ENCODE measurements around the gene EPB41. TPM values are rescaled to one million over a fixed set of nuclear protein-coding genes. Genes with fewer than 3 reads are reported as not detected.
"Not testable (repeated sequence)": the region's sequence is repeated elsewhere in the genome, so short reads cannot be mapped to it uniquely, and the experiment has no call there.

The EPB41 gene
- total and polyA plus RNA-seq, 2 donors (not counting 3 experiments of a cell fraction or from before 2014, with no cell fraction given), result 22.3 to 45.7 TPM

- TF ChIP-seq JUN (IDR thresholded peaks at IDR 0.05; ENCODE audit: borderline replicate concordance, insufficient read depth, insufficient read length, low read depth), result no peak
- TF ChIP-seq MYC (IDR thresholded peaks at IDR 0.05; ENCODE audit: low read depth, low read length), result no peak
- no peak for TF ChIP-seq MAX (IDR thresholded peaks at IDR 0.05; ENCODE audit: insufficient read depth, insufficient read length)
- no peak for TF ChIP-seq POLR2AphosphoS5 (IDR thresholded peaks at IDR 0.05; ENCODE audit: insufficient read depth, low read depth, low read length)
- TF ChIP-seq, protein P1, sequence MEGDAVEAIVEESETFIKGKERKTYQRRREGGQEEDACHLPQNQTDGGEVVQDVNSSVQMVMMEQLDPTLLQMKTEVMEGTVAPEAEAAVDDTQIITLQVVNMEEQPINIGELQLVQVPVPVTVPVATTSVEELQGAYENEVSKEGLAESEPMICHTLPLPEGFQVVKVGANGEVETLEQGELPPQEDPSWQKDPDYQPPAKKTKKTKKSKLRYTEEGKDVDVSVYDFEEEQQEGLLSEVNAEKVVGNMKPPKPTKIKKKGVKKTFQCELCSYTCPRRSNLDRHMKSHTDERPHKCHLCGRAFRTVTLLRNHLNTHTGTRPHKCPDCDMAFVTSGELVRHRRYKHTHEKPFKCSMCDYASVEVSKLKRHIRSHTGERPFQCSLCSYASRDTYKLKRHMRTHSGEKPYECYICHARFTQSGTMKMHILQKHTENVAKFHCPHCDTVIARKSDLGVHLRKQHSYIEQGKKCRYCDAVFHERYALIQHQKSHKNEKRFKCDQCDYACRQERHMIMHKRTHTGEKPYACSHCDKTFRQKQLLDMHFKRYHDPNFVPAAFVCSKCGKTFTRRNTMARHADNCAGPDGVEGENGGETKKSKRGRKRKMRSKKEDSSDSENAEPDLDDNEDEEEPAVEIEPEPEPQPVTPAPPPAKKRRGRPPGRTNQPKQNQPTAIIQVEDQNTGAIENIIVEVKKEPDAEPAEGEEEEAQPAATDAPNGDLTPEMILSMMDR (IDR thresholded peaks at IDR 0.05; ENCODE audit: extremely low read depth in 1 of 2, insufficient read depth in 1 of 2, low read depth in 1 of 2, low read length in 2 of 2), result no peak
- no peak for TF ChIP-seq GATA2 (IDR thresholded peaks at IDR 0.05; ENCODE audit: insufficient read depth, insufficient read length, low read depth, low read length)
- peak; percentile 41 for TF ChIP-seq FOS (IDR thresholded peaks at IDR 0.05; ENCODE audit: borderline replicate concordance, insufficient read depth, low read length)
- H3K9me3 ChIP-seq (replicated peaks; ENCODE audit: control insufficient read depth, insufficient read depth, low read length), result no peaks in the 10 kb centered on the region
- H3K36me3 ChIP-seq (ENCODE audit: control insufficient read depth in 2 of 2, extremely low read depth in 1 of 2, insufficient read depth in 2 of 2, low read length in 2 of 2), result no peaks in the 10 kb centered on the region
- no peak overlapping the region for H3K9ac ChIP-seq (replicated peaks; ENCODE audit: extremely low read depth, insufficient read depth, low read length)
- dilution Hi-C loops (cut with MboI; ENCODE audit: extremely low pct_ligation_motif_present, low sequenced_read_pairs) (no loop called here), intact Hi-C loops (cut with micrococcal nuclease) (no loop called here)
- H3K4me3 ChIP-seq (replicated peaks in 1 of 3; ENCODE audit: insufficient read depth in 1 of 3, low read depth in 1 of 3, low read length in 3 of 3), result no peak overlapping the region
- H3K9me1 ChIP-seq (replicated peaks; ENCODE audit: control insufficient read depth, extremely low read depth, insufficient read depth, low read length), result no peaks in the 10 kb centered on the region
- H3K4me2 ChIP-seq (ENCODE audit: insufficient read depth, low read length), result no peak overlapping the region
- no peak for DNase-seq (ENCODE audit: low read depth, low spot score)
- H2AFZ ChIP-seq (ENCODE audit: low read depth, low read length), result no peak overlapping the region
- H3K4me1 ChIP-seq (ENCODE audit: control insufficient read depth, extremely low read depth, insufficient read depth, low read length), result no peaks in the 10 kb centered on the region
- FAIRE-seq, result no peak
- BruUV-seq (replicated peaks), result no TSS peak
- no peaks in the 10 kb centered on the region for H3K79me2 ChIP-seq (ENCODE audit: control insufficient read depth, insufficient read depth, low read length)
- no peak overlapping the region for H3K27ac ChIP-seq (ENCODE audit: insufficient read depth, low read depth, low read length)
- H4K20me1 ChIP-seq (replicated peaks; ENCODE audit: control insufficient read depth, extremely low read depth, insufficient read depth, low read length), result no peaks in the 10 kb centered on the region
- no peaks in the 10 kb centered on the region for H3K27me3 ChIP-seq (ENCODE audit: control insufficient read depth in 2 of 2, insufficient read depth in 2 of 2, low read length in 2 of 2)
- POLR2A ChIA-PET, result no interaction called here
- CTCF ChIA-PET, result no interaction called here
These were observed 41.7 kb downstream of the EPB41 start for GRCh38 chr1:28956038-28956464.

DNA sequence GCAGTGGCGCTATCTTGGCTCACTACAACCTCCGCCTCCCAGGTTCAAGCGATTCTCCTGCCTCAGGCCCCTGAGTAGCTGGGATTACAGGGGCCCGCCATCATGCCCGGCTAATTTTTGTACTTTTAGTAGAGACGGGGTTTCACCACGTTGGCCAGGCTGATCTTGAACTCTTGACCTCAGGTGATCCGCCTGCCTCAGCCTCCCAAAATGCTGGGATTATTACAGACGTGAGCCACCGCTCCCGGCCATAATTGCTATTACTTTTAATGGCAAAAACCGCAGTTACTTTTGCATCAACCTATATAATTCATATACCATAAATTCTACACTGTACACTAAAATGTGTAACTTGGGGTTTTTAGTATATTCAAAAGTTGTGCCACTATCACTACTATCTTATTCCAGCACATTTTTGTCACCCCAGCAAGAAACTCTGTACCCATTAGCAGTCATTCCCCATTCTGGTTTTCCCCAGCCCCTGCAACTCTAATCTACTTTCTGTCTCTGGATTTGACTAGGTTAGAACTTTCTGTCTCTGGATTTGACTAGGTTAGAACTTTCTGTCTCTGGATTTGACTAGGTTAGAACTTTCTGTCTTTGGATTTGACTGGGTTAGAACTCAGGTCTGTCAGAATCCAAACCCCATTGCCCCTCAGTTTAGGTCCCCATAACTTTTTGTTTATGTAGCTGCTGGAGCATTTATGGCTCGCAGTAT, 47.9 kb downstream of the EPB41 start:
- H4K20me1 ChIP-seq (replicated peaks; ENCODE audit: control insufficient read depth, extremely low read depth, insufficient read depth, low read length); H3K27me3 ChIP-seq (ENCODE audit: control insufficient read depth in 2 of 2, insufficient read depth in 2 of 2, low read length in 2 of 2); H3K4me3 ChIP-seq (replicated peaks in 1 of 3; ENCODE audit: insufficient read depth in 1 of 3, low read depth in 1 of 3, low read length in 3 of 3); FAIRE-seq; H3K9ac ChIP-seq (replicated peaks; ENCODE audit: extremely low read depth, insufficient read depth, low read length); dilution Hi-C loops (cut with MboI; ENCODE audit: extremely low pct_ligation_motif_present, low sequenced_read_pairs); intact Hi-C loops (cut with micrococcal nuclease); H3K4me1 ChIP-seq (ENCODE audit: control insufficient read depth, extremely low read depth, insufficient read depth, low read length); H3K79me2 ChIP-seq (ENCODE audit: control insufficient read depth, insufficient read depth, low read length); DNase-seq (ENCODE audit: low read depth, low spot score); BruUV-seq (replicated peaks); H3K36me3 ChIP-seq (ENCODE audit: control insufficient read depth in 2 of 2, extremely low read depth in 1 of 2, insufficient read depth in 2 of 2, low read length in 2 of 2); H2AFZ ChIP-seq (ENCODE audit: low read depth, low read length); H3K9me1 ChIP-seq (replicated peaks; ENCODE audit: control insufficient read depth, extremely low read depth, insufficient read depth, low read length); H3K27ac ChIP-seq (ENCODE audit: insufficient read depth, low read depth, low read length); H3K9me3 ChIP-seq (replicated peaks; ENCODE audit: control insufficient read depth, insufficient read depth, low read length); H3K4me2 ChIP-seq (ENCODE audit: insufficient read depth, low read length): not testable (repeated sequence)
- ChIA-PET POLR2A (interaction anchor here (0.6 kb wide), 1 partner anchor 78 kb away, joined by 3 read pairs; no protein-coding TSS in a partner anchor), CTCF (interaction anchor here (1.4 kb wide), 1 partner anchor 12 kb away, joined by 4 read pairs; no protein-coding TSS in a partner anchor)

All from endothelial cell of umbilical vein (primary cell).